Astrocyte of the spinal cord (primary cell): ENCODE measurements around the gene CATSPERZ.
A peak's percentile ranks its signal among the peaks of the same experiment; 100 is the strongest.

Source experiments
- DNase-seq: peaks from one replicate; pipeline ENCODE4 v3.0.0; 2011; ENCODE audit warnings: low read depth, low spot score
- H3K4me3 ChIP-seq: 2 replicates; pipeline ENCODE4 v1.5.1; 2011; ENCODE audit warnings: low read depth, mild to moderate bottlenecking, low read length, moderate library complexity
- CTCF ChIP-seq: IDR thresholded peaks from 2 replicates; pipeline ENCODE4 v1.5.1; 2012; ENCODE audit warnings: low read depth, mild to moderate bottlenecking, low read length, inconsistent platforms
- in situ Hi-C: cut with HindIII; loops from 2 replicates; pipeline ENCODE4 v1.10.0; 2017; ENCODE audit warnings: low sequenced_read_pairs

Gene CATSPERZ

GRCh38 chr11:64297699-64298358 is 2.3 kb upstream of the CATSPERZ start:
- no peak for TF ChIP-seq CTCF
- in situ Hi-C loops, result no loop called here
- no peak overlapping the region for H3K4me3 ChIP-seq
- DNase-seq, result no peak

- H3K4me3 ChIP-seq, result no peak overlapping the region
- in situ Hi-C loops, result no loop called here
- DNase-seq, result no peak
- no peak for TF ChIP-seq CTCF
Observed at GRCh38 chr11:64298966-64299846, 952 bp upstream of the CATSPERZ start.

GRCh38 chr11:64303109-64304031 is 3.2 kb downstream of the CATSPERZ start:
- TF ChIP-seq CTCF, result no peak
- no peak for DNase-seq
- in situ Hi-C loops, result no loop called here
- H3K4me3 ChIP-seq, result no peak overlapping the region

- H3K4me3 ChIP-seq, result no peak overlapping the region
- in situ Hi-C loops, result no loop called here
- TF ChIP-seq CTCF, result no peak
- DNase-seq, result no peak
Observed at GRCh38 chr11:64304032-64304315, 3.8 kb downstream of the CATSPERZ start.

- peak overlapping the region; percentile 65 for H3K4me3 ChIP-seq
- in situ Hi-C loops, result no loop called here
- peak; percentile 87 for TF ChIP-seq CTCF
- DNase-seq, result peak; percentile 84
Observed at GRCh38 chr11:64304316-64305072, 4.3 kb downstream of the CATSPERZ start.
